K562 (cell line): ENCODE results near the gene GLRX. TPM values are rescaled to one million over a fixed set of nuclear protein-coding genes. Genes with fewer than 3 reads are reported as not detected.

Experiments
- ATAC-seq: fragments of 200-7000 bp; cut with Tn5 transposase; 3 replicates; pipeline ENCODE4 v1.9.1; 2020; ENCODE audit warnings: moderate library complexity
- BruUV-seq: library from RNA; stranded (reverse); fragments of 400-500 nt; replicated peaks from 2 replicates; lab custom pipeline; 2021; lab: Mats Ljungman, UMichigan
- CTCF ChIA-PET: fragments of 300-600 bp; formaldehyde crosslinking; extraction: SDS; loops from one replicate; lab custom pipeline; 2021; ENCODE audit warnings: low intra/inter-chr PET ratio; lab: Yijun Ruan, JAX
- POLR2A ChIA-PET: fragments of 300-600, 350-650 bp; sonication (Branson Sonifier 250); formaldehyde crosslinking; extraction: SDS; loops from one replicate; lab custom pipeline; 2021; ENCODE audit warnings: antibody characterized with exemption, inconsistent platforms; lab: Yijun Ruan, JAX
- DNase-seq, 4 experiments: peaks; one replicate each; pipeline versions ENCODE4 v3.0.0 to v3.0.0-alpha.2; 2011 to 2018; ENCODE audit warnings: low spot score in 3 of 4, mixed read lengths in 3 of 4; ENCODE audit errors: extremely low read depth in 1 of 4
- FAIRE-seq: peaks from 2 replicates; lab custom pipeline; 2011; peaks lifted over from hg19 to GRCh38; lab: Jason Lieb, UNC
- H2AFZ ChIP-seq: 2 replicates; pipeline ENCODE4 v1.6.0; 2011; ENCODE audit warnings: low read depth, low read length, control low read depth, inconsistent platforms
- H3K27ac ChIP-seq: fragments of 200-600 bp; 3 replicates; pipeline ENCODE4 v1.8.0; 2011; ENCODE audit warnings: low read depth, mild to moderate bottlenecking, control low read depth, inconsistent platforms, low read length, moderate library complexity, mixed read lengths; ENCODE audit errors: extremely low read depth
- H3K27me3 ChIP-seq, 2 experiments: fragments of 300-600 bp in 1 of 2; 2 replicates in 1 of 2; 3 replicates in 1 of 2; pipeline versions ENCODE4 v1.6.0 to v1.8.0; 2011; ENCODE audit warnings: inconsistent platforms in 2 of 2, low read length in 2 of 2, mild to moderate bottlenecking in 1 of 2, mixed read lengths in 1 of 2, moderate library complexity in 1 of 2; ENCODE audit not compliant: control insufficient read depth in 2 of 2, insufficient read depth in 2 of 2
- H3K36me3 ChIP-seq: fragments of 300-600 bp; 3 replicates; pipeline ENCODE4 v1.8.0; 2011; ENCODE audit warnings: mild to moderate bottlenecking, low read length, inconsistent platforms; ENCODE audit not compliant: control insufficient read depth, insufficient read depth
- H3K4me1 ChIP-seq, 2 experiments: fragments of 200-600 bp in 1 of 2; replicated peaks in 1 of 2; 2 replicates in 1 of 2; 3 replicates in 1 of 2; pipeline versions ENCODE4 v1.5.1 to v1.8.0; 2011; ENCODE audit warnings: inconsistent platforms in 2 of 2, low read length in 2 of 2, mild to moderate bottlenecking in 1 of 2, mixed read lengths in 1 of 2, moderate library complexity in 1 of 2; ENCODE audit not compliant: control insufficient read depth in 2 of 2, insufficient read depth in 2 of 2
- H3K4me2 ChIP-seq: 2 replicates; pipeline ENCODE4 v1.6.1; 2011; ENCODE audit warnings: low read length, control low read depth, inconsistent platforms, mixed read lengths; ENCODE audit not compliant: insufficient read depth
- H3K4me3 ChIP-seq: fragments of 200-600 bp; sonication (generic), shearing (Covaris generic); 2 replicates; pipeline ENCODE4 v1.5.1; 2016; ENCODE audit warnings: control low read depth, inconsistent platforms
- H3K79me2 ChIP-seq: fragments of 200-600 bp; 3 replicates; pipeline ENCODE4 v1.8.0; 2011; ENCODE audit warnings: low read length, inconsistent platforms; ENCODE audit not compliant: control insufficient read depth, insufficient read depth
- H3K9ac ChIP-seq, 2 experiments: 2 replicates each; pipeline versions ENCODE4 v1.6.0 to v1.6.1; 2011; ENCODE audit warnings: low read depth in 2 of 2, low read length in 2 of 2, control low read depth in 1 of 2, inconsistent platforms in 1 of 2, mild to moderate bottlenecking in 1 of 2, mixed read lengths in 1 of 2; ENCODE audit not compliant: insufficient read depth in 1 of 2
- H3K9me1 ChIP-seq: one replicate; pipeline ENCODE4 v1.6.0; 2011; ENCODE audit warnings: inconsistent platforms, mild to moderate bottlenecking, low read length, moderate library complexity; ENCODE audit not compliant: control insufficient read depth, insufficient read depth
- H3K9me3 ChIP-seq: replicated peaks from 2 replicates; pipeline ENCODE4 v1.5.1; 2011; ENCODE audit warnings: low read depth, low read length, inconsistent platforms; ENCODE audit not compliant: control insufficient read depth, insufficient read depth
- H4K20me1 ChIP-seq: replicated peaks from 2 replicates; pipeline ENCODE4 v1.6.1; 2011; ENCODE audit warnings: low read length, inconsistent platforms, mixed read lengths; ENCODE audit not compliant: control insufficient read depth, insufficient read depth
- GMEB1 ChIP-seq: fragments of 250-450 bp; sonication (Bioruptor Pico); IDR thresholded peaks from 2 replicates; pipeline ENCODE4 v1.4.0; 2020; ENCODE audit warnings: mild to moderate bottlenecking
- JUNB ChIP-seq: fragments of 450-650 bp; formaldehyde crosslinking; conservative IDR thresholded peaks from 2 replicates; pipeline ENCODE4 v1.4.0; 2020; ENCODE audit warnings: mild to moderate bottlenecking
- KDM1A ChIP-seq, 2 experiments: fragments of 450-650 bp; IDR thresholded peaks; 2 replicates each; pipeline ENCODE4 v1.6.1; 2016; ENCODE audit warnings: mild to moderate bottlenecking in 2 of 2
- MAFF ChIP-seq: IDR thresholded peaks from 2 replicates; pipeline ENCODE4 v1.6.1; 2012; ENCODE audit warnings: low read length, improper control_type of control experiment
- MAFG ChIP-seq: fragments of 450-650 bp; conservative IDR thresholded peaks from 2 replicates; pipeline ENCODE4 v1.6.1; 2016; ENCODE audit warnings: missing genetic modification characterization, missing compliant biosample characterization
- MCM5 ChIP-seq: fragments of 450-650 bp; IDR thresholded peaks from 2 replicates; pipeline ENCODE4 v1.6.1; 2016; ENCODE audit warnings: low read depth
- RAD51 ChIP-seq: fragments of 450-650 bp; IDR thresholded peaks from 2 replicates; pipeline ENCODE4 v1.7.1; 2016; ENCODE audit warnings: low read depth, mild to moderate bottlenecking, borderline replicate concordance
- RERE ChIP-seq: sonication (generic); formaldehyde crosslinking; IDR thresholded peaks from 2 replicates; pipeline ENCODE4 v1.8.0; 2023; ENCODE audit warnings: missing genetic modification reagents, mild to moderate bottlenecking, borderline replicate concordance
- SNIP1 ChIP-seq: fragments of 450-650 bp; IDR thresholded peaks from 2 replicates; pipeline ENCODE4 v1.7.1; 2017; ENCODE audit warnings: low read depth, mild to moderate bottlenecking
- TFAM ChIP-seq: fragments of 250-450 bp; sonication (Bioruptor Pico); conservative IDR thresholded peaks from 2 replicates; pipeline ENCODE4 v1.5.0; 2021; ENCODE audit warnings: mild to moderate bottlenecking, moderate library complexity
- XRCC5 ChIP-seq: fragments of 200-400 bp; formaldehyde crosslinking; IDR thresholded peaks from 2 replicates; pipeline ENCODE4 v1.6.1; 2017; ENCODE audit warnings: low read depth, mild to moderate bottlenecking, low read length
- ZFP91 ChIP-seq: sonication (generic); formaldehyde crosslinking; IDR thresholded peaks from 2 replicates; pipeline ENCODE4 v1.8.0; 2022; ENCODE audit warnings: mild to moderate bottlenecking, missing genetic modification reagents
- ZNF449 ChIP-seq: fragments of 250-450 bp; sonication (Bioruptor Pico); IDR thresholded peaks from 2 replicates; pipeline ENCODE4 v1.8.0; 2022; ENCODE audit warnings: moderate library complexity, mild to moderate bottlenecking, inconsistent platforms
- WGBS: fragments of 100-300 bp; shearing (Covaris generic); methylation state at CpG from one replicate; pipeline ENCODE4 v1.1.6; 2016; ENCODE audit warnings: low coverage, mixed read lengths; ENCODE audit not compliant: insufficient coverage; ENCODE audit errors: missing lambda C conversion rate; 5-methylcytosine and 5-hydroxymethylcytosine counted together
- in situ Hi-C: fragments of 300-500 bp; cut with MboI; formaldehyde crosslinking; loops from 4 replicates; pipeline ENCODE4 v1.15.0; 2018; ENCODE audit warnings: inconsistent platforms, mixed read lengths
- intact Hi-C: fragments of 100-400 bp; cut with micrococcal nuclease; formaldehyde crosslinking; loops from 2 replicates; pipeline ENCODE4 v1.14.2; 2022
- polyA plus RNA-seq, 8 experiments: library from polyadenylated mRNA; depleted of rRNA in 4 of 8; stranded (reverse) in 5 of 8; unstranded in 3 of 8; fragments of >200 nt; fragmentation: Nextera tagmentation in 2 of 8; fragmentation: Illumina TruSeq in 1 of 8; extraction: Ambion mirVana in 2 of 8; extraction: Trizol in 1 of 8; gene quantifications; 2 replicates each; pipeline versions ENCODE4 v1.2.1 to v1.2.3, GENCODE V29; 2011 to 2014; ENCODE audit warnings: inconsistent platforms in 1 of 8, missing spikeins in 1 of 8
- total RNA-seq, 7 experiments: library from RNA; depleted of rRNA in 6 of 7; stranded (reverse); fragments of >200 nt in 6 of 7; fragmentation: Illumina TruSeq in 2 of 7; extraction: Trizol in 2 of 7; gene quantifications; 2 replicates each; pipeline versions ENCODE4 v1.2.1 to v1.2.3, GENCODE V29; 2011 to 2021; ENCODE audit warnings: low replicate concordance in 1 of 7

GLRX gene
- total and polyA plus RNA-seq, 9 of the 15 experiments (the other 6 are each of a cell fraction or from before 2014, with no cell fraction given) = 2.3 to 11.2 (median 4.6) TPM

GRCh38 chr5:95859661-95860060 lies 37.1 kb upstream of the GLRX start:
- H3K9me3 ChIP-seq = no peaks in the 10 kb centered on the region
- DNase-seq = no peak
- intact Hi-C loops = loop anchor here (2.0 to 5.0 kb wide), 3 partner anchors 25 to 738 kb away; partner anchors contain the start of gene ELL2
- POLR2A ChIA-PET = no interaction called here
- H3K27ac ChIP-seq = no peak overlapping the region
- CTCF ChIA-PET = interaction anchor here (1.2 to 2.7 kb wide), 2 partner anchors 102 to 477 kb away, joined by 3 to 26 read pairs; partner anchors contain the start of gene ELL2
- no peaks in the 10 kb centered on the region for H3K9me1 ChIP-seq
- no peak overlapping the region for H2AFZ ChIP-seq
- no peak for FAIRE-seq
- H3K4me1 ChIP-seq = peaks cover 12 to 15% of the 10 kb centered on the region in 2 experiments; a peak in 4 of 5 replicates
- no peak overlapping the region for H3K4me2 ChIP-seq
- 0 out of 5 replicates have a peak, but pooled peaks cover 0 to 4% of the 10 kb centered on the region in 2 experiments for H3K27me3 ChIP-seq
- no peak overlapping the region for H3K4me3 ChIP-seq
- H4K20me1 ChIP-seq = no peaks in the 10 kb centered on the region
- ATAC-seq = no peak
- in situ Hi-C loops = loop anchor here (5.0 kb wide), 2 partner anchors 478 to 743 kb away; no protein-coding TSS in a partner anchor
- H3K9ac ChIP-seq = no peak overlapping the region
- H3K36me3 ChIP-seq = no peaks in the 10 kb centered on the region
- BruUV-seq = no TSS peak
- H3K79me2 ChIP-seq = no peaks in the 10 kb centered on the region
- WGBS = 27% methylated on average over 4 of the region's 4 CpGs
- TF ChIP-seq MCM5 (no peak), RAD51 (no peak), MAFG (no peak), ZFP91 (CRISPR knock-in tag) (no peak), GMEB1 (CRISPR knock-in tag) (no peak), JUNB (CRISPR knock-in tag) (no peak), RERE (CRISPR knock-in tag) (no peak), MAFF (no peak), TFAM (CRISPR knock-in tag) (no peak), KDM1A (IDR thresholded peaks at IDR 0.05) (no peak), SNIP1 (no peak), XRCC5 (no peak), ZNF449 (CRISPR knock-in tag) (no peak)
